Left ventricle myocardium superior (tissue), 1 donor: Measurements from ENCODE around the gene PTPRC. TPM values are rescaled to one million over a fixed set of nuclear protein-coding genes. Genes with fewer than 3 reads are reported as not detected.

Experiments
- ATAC-seq: fragments of 200-7000 bp; cut with Tn5 transposase; one replicate; pipeline ENCODE4 v1.9.1; 2020; ENCODE audit warnings: mild to moderate bottlenecking, moderate library complexity
- DNase-seq: peaks from one replicate; pipeline ENCODE4 v3.0.0-alpha.2; 2020
- intact Hi-C: fragments of 100-400 bp; cut with micrococcal nuclease; formaldehyde crosslinking; loops from one replicate; pipeline ENCODE4 v1.11.0; 2022
- total RNA-seq: library from RNA; stranded (reverse); fragmentation: NEBNext Ultra II Directional; extraction: Animal tissue kit (Norgen Biotek cat#: 25700); gene quantifications from one replicate; pipeline ENCODE4 v1.2.1, GENCODE V29; 2021
- donor health status: DM: no; HTN: yes; CAD: no; lungs with severe emphysema.

Gene PTPRC
- total RNA-seq, 1 donor from 2014 or later = 6.9 TPM

- ATAC-seq = no peak
- intact Hi-C loops = no loop called here
- DNase-seq = no peak
These were observed 44.6 kb downstream of the PTPRC start for GRCh38 chr1:198683449-198683848.

DNA sequence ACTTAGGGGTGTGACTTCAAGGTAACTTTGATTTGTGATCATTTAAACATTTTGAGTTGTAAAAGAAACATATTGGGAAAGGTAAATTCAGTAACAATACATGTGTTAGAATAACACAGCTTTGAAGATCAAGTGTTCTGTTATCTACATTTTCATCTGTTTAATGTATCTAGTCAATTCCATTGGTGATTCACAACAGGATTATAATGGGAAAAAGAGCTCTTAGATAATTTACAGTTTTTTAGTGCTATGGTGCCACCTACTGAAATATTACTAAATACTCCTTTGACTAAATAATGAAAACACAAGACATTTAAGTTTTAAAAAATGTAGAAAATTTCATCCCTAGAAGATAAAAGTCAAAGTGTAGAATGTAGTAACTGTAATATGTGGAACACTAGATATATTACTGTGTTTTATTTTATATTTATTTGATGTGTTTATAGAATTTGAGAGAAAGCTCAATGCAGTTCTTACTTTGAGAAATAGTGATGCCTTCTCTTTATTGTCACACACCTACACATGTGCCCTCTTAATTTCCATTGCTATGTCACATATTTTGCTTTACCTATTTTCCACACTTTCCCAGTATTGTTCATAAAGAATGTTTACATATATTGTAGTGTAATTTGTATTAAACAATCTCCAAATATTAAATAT, 47.4 kb downstream of the PTPRC start:
- ATAC-seq (no peak), DNase-seq (no peak)
- intact Hi-C loops = no loop called here

DNA sequence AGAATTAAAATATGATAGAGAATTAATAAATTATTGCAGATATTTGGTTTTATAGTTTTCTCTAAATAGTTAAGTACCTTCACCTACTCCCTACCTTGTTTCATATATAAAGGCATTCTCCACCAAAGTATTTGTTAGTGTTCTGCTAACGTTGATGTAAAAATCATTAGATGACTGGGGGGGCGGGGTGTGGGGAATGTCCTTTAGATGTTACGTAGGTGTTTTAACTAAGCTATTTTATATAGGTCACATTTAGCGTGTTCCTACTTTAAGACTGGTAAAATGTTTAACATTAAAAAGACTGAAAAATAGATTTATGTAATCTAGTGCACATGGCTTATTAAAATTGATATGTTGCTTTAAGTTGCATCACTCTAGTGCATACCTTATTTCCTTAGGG, 48.6 kb downstream of the PTPRC start:
- ATAC-seq = no peak
- no peak for DNase-seq
- intact Hi-C loops = no loop called here

DNA sequence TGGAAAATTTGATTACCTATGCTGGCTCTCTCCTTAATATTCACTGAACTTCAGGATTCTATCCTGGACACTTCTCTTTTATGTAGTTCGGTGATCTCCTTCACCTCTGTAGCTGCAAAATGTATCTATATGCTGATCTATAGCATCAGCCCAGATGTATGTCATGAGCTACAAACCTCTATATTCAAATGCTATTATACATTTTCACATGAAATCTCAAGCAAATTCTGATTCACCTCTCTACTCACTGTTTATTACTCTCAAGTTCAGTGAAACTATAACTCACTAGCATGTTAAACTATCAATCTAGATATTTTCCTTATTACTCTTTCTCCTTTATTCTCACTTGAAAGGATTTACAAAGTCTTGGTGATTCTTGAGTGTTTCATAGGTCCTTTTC, 52.2 kb downstream of the PTPRC start:
- no peak for ATAC-seq
- intact Hi-C loops = no loop called here
- DNase-seq = no peak

DNA sequence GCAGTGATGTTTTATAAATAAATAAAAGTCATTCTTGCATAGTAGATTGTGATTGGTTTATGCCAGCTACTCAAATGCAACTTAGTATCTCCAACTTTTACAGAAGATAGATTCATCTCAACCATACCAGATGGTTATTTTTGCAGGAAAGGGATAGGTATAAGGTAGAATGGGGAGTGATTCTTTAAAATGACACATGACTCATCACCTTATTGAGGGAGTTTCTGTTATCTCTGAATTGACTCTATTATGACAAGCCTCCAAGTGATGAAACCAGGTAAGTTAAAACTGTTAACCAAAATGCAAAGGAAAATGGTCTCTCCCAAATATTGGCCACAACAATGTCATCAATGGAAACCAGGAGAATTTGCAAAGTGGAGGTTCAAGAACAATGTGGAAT, 54.5 kb downstream of the PTPRC start:
- DNase-seq = no peak

DNA sequence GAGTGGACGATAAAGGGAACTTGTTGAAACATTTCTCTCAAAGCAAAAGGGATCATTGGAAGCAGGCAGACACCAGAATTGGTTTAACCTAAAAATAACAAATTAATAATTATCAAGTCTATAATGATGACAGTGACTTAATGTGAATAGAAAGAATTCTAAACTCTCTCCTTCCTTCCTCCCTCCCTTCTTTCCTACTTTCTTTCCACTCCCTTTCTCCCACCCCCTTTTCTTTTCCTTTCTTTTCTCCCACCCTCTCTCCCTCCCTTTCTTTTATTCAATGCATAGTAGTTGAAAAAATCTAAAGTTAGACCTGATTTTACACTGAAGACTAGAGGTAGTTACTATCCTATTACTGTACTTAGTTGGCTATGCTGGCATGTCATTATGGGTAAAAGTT, 55.7 kb downstream of the PTPRC start:
- ATAC-seq (no peak), DNase-seq (no peak)
- intact Hi-C loops = no loop called here

More for the DNA sequence above, 54.5 kb downstream of the PTPRC start:
- no peak for ATAC-seq
- intact Hi-C loops = no loop called here

DNA sequence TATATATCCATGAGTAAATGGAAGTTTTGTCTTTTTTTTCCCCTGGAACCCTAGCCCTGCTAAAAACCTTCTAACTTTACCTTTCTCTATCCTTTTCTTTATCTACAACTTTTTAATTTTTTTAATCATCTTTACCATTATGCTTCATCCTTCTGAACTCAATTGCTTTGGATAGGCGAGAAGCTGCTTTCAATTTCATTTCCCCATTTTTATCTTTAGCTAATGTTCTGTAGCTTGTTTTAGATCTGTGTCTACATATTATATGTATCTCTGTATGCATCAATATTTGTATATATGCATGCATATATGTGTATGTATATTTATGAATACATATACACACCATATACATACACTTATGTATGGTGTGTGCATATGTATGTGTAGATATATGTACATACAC, 57.4 kb downstream of the PTPRC start:
- ATAC-seq (no peak), DNase-seq (no peak)
- intact Hi-C loops = no loop called here

DNA sequence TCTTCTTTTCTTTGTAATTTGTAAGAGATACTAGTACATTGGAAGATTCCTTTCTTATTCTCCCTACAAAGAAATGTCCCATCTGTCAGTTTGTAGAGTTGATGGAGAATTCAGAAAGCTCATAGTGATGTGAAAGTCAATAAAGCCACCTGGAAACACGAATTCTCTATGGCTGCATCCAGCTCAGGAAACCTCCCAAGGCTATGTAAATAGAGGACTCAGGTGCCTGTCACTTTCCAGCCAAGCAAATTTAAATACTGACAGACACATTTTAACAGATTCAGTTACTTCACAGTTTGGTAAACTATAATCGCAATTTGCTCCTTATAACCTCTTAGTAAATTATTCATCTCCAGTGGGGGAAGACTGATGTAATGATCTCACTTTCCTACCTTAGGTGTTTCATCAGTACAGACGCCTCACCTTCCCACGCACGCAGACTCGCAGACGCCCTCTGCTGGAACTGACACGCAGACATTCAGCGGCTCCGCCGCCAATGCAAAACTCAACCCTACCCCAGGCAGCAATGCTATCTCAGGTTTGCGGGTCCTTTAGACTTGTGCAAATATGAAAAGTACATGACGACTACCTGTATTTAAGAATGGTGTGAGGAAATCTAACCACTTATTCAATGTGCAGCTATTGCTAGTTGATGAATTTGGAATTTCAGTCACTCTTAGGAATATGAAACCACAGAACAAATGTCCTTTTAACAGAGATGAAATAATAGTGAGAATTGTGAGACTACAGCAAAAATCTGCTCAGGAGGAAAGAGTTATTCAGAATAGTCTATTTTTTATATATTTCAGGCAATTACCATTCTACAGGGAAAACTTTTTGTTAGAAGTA, 60.6 kb downstream of the PTPRC start:
- DNase-seq (peak; percentile 55), ATAC-seq (peak; percentile 45)
- intact Hi-C loops = no loop called here

DNA sequence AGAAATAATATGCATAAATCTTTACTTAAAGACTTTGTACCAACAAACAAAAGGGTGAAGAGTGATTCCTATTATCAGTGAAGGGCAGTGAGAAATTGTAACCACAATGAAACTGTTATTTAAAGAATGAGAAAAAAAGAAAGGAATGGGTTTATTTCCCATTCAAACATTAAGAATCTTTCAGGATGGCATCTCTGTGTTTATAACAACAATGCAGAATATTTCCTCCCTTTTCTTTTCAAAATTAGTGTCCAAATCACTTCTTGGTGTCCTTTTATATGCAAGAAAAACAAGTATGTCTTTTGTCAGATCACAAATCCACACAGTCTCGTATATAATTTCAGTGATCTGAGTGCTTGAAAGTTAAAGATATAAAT, 61.2 kb downstream of the PTPRC start:
- intact Hi-C loops = no loop called here
- DNase-seq (no peak), ATAC-seq (no peak)

- no peak for ATAC-seq
- intact Hi-C loops = no loop called here
- no peak for DNase-seq
These were observed 61.6 kb downstream of the PTPRC start for GRCh38 chr1:198700396-198700795.

DNA sequence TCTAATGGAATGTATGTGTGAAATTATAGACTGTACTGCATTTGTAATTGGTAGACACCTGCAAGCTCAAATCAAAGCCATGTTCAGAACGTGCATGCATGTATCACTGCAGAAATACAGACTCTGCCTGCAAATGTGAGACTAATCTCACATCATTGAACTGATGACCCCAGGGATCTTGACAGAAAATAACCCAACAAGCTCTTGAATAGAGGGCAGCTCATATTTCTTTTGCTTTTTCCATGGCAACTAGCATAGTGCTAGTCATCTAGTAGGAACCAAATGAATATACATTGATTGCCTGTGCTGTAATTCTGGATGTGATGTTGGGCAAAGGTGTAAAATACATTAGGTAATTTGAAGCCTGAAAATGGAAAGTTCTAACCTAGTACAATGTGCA, 62.4 kb downstream of the PTPRC start:
- no peak for ATAC-seq
- intact Hi-C loops = no loop called here
- no peak for DNase-seq

DNA sequence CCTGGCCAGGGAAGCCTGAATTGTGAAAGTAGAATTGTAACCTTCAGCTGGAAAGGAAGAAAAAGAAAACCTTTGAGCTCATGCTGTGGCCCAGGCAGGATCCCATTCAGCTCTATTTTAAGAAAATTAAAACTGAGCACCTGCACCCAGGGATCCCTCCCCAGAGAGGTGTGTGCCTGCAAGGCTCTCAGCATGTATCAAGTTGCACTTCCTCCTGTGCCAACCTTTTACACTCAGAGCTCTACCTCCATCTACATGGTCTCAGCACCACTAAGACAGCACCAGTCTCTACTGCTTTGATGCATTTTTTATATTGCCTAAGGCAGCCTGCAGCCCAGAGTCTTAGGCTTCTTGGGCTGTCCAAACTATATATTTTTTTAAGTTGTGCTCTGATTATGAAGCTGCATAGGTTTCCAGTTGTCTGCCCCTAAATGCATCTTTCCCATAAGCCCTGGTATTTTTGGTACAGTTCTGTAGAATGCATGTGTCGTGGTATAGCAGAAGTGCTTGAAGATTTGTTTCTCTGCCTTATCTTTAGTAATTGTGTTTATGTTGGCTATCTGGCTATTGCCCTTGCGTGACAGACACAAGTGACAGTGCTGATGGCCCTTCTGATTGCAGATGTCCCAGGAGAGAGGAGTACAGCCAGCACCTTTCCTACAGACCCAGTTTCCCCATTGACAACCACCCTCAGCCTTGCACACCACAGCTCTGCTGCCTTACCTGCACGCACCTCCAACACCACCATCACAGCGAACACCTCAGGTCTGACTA, 63.1 kb downstream of the PTPRC start:
- DNase-seq (no peak), ATAC-seq (no peak)
- intact Hi-C loops = no loop called here

DNA sequence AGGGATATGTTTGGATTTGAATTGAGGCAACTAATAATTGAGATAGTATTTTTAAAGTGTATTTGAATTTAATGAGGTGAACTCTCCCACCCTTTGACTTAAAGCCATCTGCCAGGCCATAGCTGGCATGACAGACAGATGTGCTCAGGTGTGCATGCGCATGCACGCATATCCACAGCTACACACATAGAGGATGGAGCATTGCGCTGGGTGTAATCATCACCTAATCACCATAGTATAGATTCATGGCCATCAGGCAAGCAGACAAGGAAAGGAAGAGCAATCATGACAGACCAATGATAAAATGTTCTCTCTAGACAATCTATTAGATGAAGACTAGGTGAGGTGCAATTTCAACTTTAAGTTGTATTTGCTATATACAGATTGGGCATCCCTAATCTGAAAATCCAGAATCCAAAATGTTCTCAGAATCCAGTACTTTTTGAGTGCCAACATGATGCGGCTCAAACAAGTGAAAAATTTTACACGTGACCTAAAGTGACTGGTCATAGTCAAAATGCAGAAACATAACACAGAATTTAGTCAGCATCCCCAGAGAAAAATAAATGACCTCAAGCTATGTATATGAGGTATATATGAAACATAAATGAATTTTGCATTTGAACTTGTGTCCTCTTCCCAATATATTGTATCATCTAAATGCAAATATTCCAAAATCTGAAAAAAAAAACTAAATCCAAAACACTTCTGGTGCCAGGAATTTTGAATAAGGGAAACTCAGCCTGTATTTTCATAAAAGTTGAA, 70.1 kb downstream of the PTPRC start:
- intact Hi-C loops = no loop called here
- no peak for ATAC-seq
- no peak for DNase-seq

DNA sequence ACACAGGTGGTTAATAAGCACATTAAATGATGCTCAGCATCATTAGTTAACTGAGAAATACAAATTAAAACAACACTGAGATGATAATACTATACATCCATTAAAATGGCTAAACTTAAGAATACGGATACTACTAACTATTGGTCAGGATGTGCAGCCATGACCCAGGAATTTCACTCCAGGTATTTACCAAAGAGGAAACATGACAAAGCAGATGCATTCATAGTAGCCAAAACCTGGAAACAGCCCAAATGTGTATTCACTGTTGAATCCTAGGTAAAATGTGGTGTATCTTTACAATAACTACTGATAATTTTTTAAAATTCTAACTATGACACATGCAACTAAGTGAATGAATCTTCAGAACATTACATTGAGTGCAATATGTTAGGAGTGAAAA, 73.0 kb downstream of the PTPRC start:
- no peak for ATAC-seq
- no peak for DNase-seq
- intact Hi-C loops = no loop called here

DNA sequence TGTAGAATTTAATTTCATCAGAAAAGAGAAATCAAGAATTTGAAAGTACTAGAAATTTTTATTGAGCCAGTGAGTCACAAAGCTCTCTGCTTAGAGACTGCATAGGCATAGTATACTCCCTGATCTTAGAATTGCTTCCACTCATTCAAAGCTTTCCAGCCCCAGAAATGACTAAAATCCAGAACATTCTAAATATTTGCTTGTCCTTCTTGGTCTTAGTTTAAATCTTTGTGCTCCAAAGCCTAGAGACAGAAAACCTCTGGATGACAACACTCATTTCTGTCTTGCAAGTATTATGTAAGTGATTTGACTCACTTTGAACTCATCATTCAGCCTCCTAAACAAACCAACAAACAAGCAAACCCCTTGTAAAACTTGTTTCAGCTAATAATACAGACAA, 74.2 kb downstream of the PTPRC start:
- ATAC-seq (no peak), DNase-seq (no peak)
- intact Hi-C loops = no loop called here

DNA sequence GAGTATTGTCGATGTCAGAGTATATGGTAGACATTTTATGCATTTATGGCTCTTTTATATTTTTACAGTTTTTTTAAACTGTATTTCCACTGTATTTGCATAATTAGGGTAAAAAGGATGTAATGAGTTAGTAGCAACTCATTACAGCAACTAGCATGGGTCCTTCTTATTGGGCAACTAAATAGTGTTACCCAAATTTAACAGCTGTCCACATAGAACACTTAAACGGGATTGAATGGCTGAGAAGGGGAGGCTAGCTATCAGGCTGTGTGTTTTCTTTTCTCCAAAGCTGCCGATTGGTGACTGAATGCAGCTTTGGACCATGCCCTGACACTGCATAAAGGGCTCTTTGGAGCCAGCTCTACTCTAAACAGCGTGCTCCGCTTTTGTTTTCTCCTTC, 75.4 kb downstream of the PTPRC start:
- DNase-seq = no peak
- intact Hi-C loops = no loop called here
- ATAC-seq = no peak

GRCh38 chr1:198716051-198716450, 77.2 kb downstream of the PTPRC start:
- DNase-seq = no peak
- intact Hi-C loops = no loop called here
- no peak for ATAC-seq

DNA sequence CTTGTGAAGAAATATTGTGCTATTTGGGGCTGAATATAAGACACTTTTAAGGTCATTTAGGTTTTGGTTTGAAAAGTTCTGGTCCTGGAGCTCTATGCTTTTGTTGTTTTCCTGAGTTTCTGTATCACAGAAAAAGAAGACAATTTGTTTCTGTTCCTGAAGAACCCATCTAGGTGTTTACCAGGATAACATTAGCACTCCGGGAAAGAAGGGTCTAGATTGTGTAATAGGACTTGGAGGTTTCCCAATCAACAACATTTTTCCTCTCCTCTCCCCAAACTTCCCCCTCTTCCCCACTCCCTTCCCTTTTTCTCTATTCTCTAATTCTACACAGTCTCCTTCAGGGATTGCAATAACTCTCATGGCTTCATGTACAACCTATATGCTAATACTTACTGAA, 78.7 kb downstream of the PTPRC start:
- no peak for ATAC-seq
- intact Hi-C loops = no loop called here
- no peak for DNase-seq

DNA sequence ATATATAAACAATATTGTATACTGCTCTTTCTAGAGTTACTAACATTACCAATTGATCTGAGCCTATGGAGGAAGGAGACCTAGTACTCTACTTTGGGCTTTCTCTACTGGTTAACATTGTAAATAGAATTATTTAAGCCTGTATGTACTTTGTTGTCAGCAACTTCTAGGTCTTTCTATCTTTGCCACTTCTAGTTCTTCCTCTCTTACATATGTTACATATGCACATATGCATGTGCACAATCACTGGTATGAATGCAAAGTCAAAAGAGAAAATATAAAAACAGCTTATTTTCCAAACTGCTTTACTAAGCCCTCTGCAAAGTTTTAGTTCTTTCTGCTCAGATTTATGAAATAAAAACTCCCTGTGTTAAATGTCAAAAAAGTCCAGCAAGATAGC, 84.3 kb downstream of the PTPRC start:
- ATAC-seq (no peak), DNase-seq (no peak)
- intact Hi-C loops = no loop called here

DNA sequence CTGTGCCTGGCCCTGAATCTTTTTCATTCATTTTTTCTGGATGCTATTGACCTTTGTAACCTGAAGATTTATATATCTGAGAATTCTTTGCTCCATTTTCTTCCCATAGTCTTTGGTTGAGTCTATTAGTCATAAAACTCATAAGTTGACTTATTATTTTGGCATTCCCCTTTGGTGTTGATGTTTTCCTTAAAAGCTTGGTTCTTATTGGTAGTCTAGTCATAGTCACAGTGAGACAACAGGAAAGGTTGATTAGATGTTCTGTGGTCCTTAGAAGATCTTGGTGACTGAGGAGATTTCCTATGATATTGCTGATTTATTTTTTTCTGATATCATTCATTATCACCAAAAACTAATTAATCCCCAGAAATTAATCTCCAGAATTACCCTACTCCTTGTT, 86.2 kb downstream of the PTPRC start:
- ATAC-seq = no peak
- DNase-seq = no peak
- intact Hi-C loops = no loop called here
